GM23248 (cell line): Measurements from ENCODE around the gene ISCA2.

Experiments used
- EZH2 ChIP-seq: fragments of 200-600 bp; sonication (generic); IDR thresholded peaks from 2 replicates; pipeline ENCODE4 v1.6.1; 2018; ENCODE audit warnings: antibody characterized with exemption, mild to moderate bottlenecking; ENCODE audit not compliant: insufficient read depth, poor library complexity, severe bottlenecking
- EZH2phosphoT487 ChIP-seq: fragments of 200-600 bp; sonication (generic); IDR thresholded peaks from 2 replicates; pipeline ENCODE4 v1.6.1; 2018; ENCODE audit warnings: antibody characterized with exemption, moderate library complexity, mild to moderate bottlenecking, low read depth; ENCODE audit not compliant: insufficient read depth

GRCh38 chr14:74506411-74506851 is 12.9 kb downstream of the ISCA2 start:
- no peak for TF ChIP-seq EZH2phosphoT487
- TF ChIP-seq EZH2, result no peak
